Aorta (tissue), 5 donors: ENCODE results near the gene PPFIA2. TPM values are rescaled to one million over a fixed set of nuclear protein-coding genes. Genes with fewer than 3 reads are reported as not detected.

Source experiments
- ATAC-seq: fragments of 200-7000 bp; cut with Tn5 transposase; one replicate; pipeline ENCODE4 v1.9.1; 2022; ENCODE audit warnings: moderate library complexity; ENCODE audit not compliant: low FRiP score
- DNase-seq, 2 donors: peaks; one replicate each; pipeline ENCODE4 v3.0.0-alpha.2; 2020
- H3K27ac ChIP-seq, 2 donors: one replicate each; pipeline ENCODE4 v1.5.1; 2013; ENCODE audit warnings: low read length in 2 of 2, mild to moderate bottlenecking in 2 of 2, moderate library complexity in 2 of 2, control low read depth in 1 of 2, inconsistent platforms in 1 of 2, low read depth in 1 of 2
- H3K27me3 ChIP-seq, 2 donors: one replicate each; pipeline ENCODE4 v1.6.1; 2013; ENCODE audit warnings: control low read depth in 1 of 2, low read length in 1 of 2, mild to moderate bottlenecking in 1 of 2, moderate library complexity in 1 of 2; ENCODE audit not compliant: insufficient read depth in 2 of 2, control insufficient read depth in 1 of 2
- H3K36me3 ChIP-seq, 2 donors: one replicate each; pipeline ENCODE4 v1.6.1; 2013; ENCODE audit warnings: control low read depth in 1 of 2, low read length in 1 of 2, mild to moderate bottlenecking in 1 of 2; ENCODE audit not compliant: insufficient read depth in 2 of 2, control insufficient read depth in 1 of 2
- H3K4me1 ChIP-seq, 2 donors: one replicate each; pipeline ENCODE4 v1.6.1; 2013; ENCODE audit warnings: low read length in 2 of 2, control low read depth in 1 of 2, mild to moderate bottlenecking in 1 of 2, moderate library complexity in 1 of 2; ENCODE audit not compliant: insufficient read depth in 2 of 2, control insufficient read depth in 1 of 2
- H3K4me3 ChIP-seq, 2 donors: one replicate each; pipeline ENCODE4 v1.5.1; 2013; ENCODE audit warnings: low read length in 2 of 2, control low read depth in 1 of 2, mild to moderate bottlenecking in 1 of 2
- H3K9me3 ChIP-seq: one replicate; pipeline ENCODE4 v1.6.1; 2013; ENCODE audit warnings: mild to moderate bottlenecking, low read length; ENCODE audit not compliant: control insufficient read depth
- WGBS, 2 donors: extraction: QIAGEN DNeasy Blood & Tissue Kit; methylation state at CpG; one replicate each; pipeline ENCODE4 v1.1.7; 2013; 5-methylcytosine and 5-hydroxymethylcytosine counted together
- intact Hi-C, 2 donors: fragments of 100-400 bp; cut with DNase I; formaldehyde crosslinking; loops; one replicate each; pipeline versions ENCODE4 v1.14.2 to v1.15.0; 2022
- polyA plus RNA-seq, 2 donors: library from polyadenylated mRNA; stranded (reverse); fragments of 200-250 nt; gene quantifications; one replicate each; pipeline ENCODE4 v1.2.3, GENCODE V29; 2013
- total RNA-seq, 2 donors: library from RNA; stranded (reverse); fragmentation: NEBNext Ultra II Directional; extraction: Animal tissue kit (Norgen Biotek cat#: 25700); gene quantifications; one replicate each; pipeline ENCODE4 v1.2.1, GENCODE V29; 2021
- donor health status: healthy with polysubstance abuse.
- donor health status: Bipolar disorder and iron deficiency.
- donor health status: DM: no; HTN: no; CAD: no.
- donor health status: DM: no; HTN: no; CAD: no.
- donor health status: DM: yes; HTN: yes; CAD: no.

PPFIA2 gene
- total and polyA plus RNA-seq, 4 donors, result 5.4 to 46.6 (median 15.7) TPM

DNA sequence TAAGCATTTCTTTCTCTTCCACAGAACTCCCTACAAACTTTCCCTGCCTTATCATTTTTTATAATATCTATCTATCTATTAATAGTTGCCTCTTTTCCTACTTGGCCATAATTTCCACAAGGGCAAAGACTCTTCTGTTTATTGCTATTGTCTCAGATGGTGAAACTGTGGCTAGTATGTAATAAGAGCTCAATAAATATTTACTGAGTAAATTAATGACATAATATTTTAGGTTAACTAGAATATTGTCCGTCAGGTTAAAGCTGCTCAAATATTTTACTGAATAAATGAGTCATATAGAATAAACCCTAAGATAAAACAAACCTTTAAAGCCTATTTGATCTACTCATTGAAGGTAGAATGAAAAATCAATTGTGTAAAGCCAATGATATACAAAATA is 240.5 kb downstream of the PPFIA2 start:
- no peak for DNase-seq
- intact Hi-C loops, result no loop called here
- H3K27me3 ChIP-seq, result no peaks in the 10 kb centered on the region
- no peaks in the 10 kb centered on the region for H3K4me1 ChIP-seq
- H3K9me3 ChIP-seq, result no peaks in the 10 kb centered on the region
- WGBS, 2 donors, result 84 to 85% methylated on average over 1 of the region's 1 CpG
- no peak overlapping the region for H3K4me3 ChIP-seq
- H3K27ac ChIP-seq, result no peak overlapping the region
- no peaks in the 10 kb centered on the region for H3K36me3 ChIP-seq
- no peak for ATAC-seq

DNA sequence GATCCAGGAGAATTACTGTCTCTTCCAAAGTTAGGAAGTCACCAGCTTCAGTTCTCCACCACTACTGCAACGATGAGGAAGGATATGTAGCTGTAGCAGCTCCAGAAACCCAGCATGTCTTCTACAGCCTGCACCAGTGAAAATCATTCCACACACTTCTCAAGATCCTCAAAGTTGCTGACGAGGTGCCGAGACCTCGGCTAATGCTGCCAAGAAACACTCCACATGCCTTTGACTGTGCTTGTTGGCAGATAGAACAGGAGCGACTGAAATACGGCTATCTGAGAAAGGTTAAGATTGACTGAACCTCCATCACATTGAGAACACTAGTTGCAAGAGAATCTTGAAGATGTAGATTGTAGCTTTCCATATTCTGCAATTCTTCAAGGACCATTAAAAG is 241.9 kb downstream of the PPFIA2 start:
- DNase-seq (no peak), ATAC-seq (no peak)
- 18 to 27% methylated on average over 6 of the region's 6 CpGs for WGBS, 2 donors
- H3K36me3 ChIP-seq, result no peaks in the 10 kb centered on the region
- H3K9me3 ChIP-seq, result no peaks in the 10 kb centered on the region
- intact Hi-C loops, result no loop called here
- H3K4me3 ChIP-seq, result no peak overlapping the region
- no peaks in the 10 kb centered on the region for H3K4me1 ChIP-seq
- H3K27ac ChIP-seq, result no peak overlapping the region
- no peaks in the 10 kb centered on the region for H3K27me3 ChIP-seq

DNA sequence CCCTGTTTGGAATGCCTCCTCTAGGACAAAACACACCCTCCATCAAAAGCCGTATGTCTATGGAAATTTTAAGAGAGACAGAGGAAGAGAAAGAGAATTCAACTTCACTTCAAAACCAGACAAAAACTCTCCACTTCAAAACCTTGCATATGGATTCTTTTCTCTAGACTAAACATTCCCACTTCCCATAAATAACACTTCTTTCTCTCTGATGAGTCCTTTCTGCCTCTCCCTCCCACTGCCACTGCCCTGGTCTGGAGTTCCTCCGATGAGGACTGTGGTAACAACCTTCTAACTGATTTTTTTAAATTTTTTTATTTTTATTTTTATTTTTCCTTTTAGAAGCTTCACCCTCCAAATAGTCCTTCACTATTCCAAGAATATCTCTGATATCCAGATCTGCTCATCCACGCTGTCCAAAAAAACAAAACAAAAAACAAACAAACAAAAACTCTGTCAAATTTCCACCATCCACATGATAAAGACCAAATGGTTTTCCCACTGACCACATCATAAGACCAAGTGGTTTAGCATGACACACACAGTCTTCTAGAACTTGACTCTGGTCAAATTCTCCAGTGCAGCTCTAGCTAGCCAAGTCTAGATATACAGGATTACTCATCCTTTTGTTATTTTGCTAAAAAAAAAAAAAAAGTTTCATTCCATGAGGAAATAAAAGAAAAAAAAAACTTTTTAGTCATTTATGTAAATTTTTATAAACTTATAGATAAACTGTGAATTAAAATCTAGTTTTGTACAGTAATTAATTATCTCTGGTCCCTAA is 256.0 kb downstream of the PPFIA2 start:
- DNase-seq (no peak), ATAC-seq (no peak)
- Histone ChIP-seq H3K36me3 (no peaks in the 10 kb centered on the region), H3K9me3 (no peaks in the 10 kb centered on the region), H3K27me3 (no peaks in the 10 kb centered on the region), H3K4me1 (peaks cover 1 to 2% of the 10 kb centered on the region in 2 donors), H3K4me3 (no peak overlapping the region), H3K27ac (no peak overlapping the region)
- 31 to 37% methylated on average over 3 of the region's 3 CpGs for WGBS, 2 donors
- intact Hi-C loops, result no loop called here

DNA sequence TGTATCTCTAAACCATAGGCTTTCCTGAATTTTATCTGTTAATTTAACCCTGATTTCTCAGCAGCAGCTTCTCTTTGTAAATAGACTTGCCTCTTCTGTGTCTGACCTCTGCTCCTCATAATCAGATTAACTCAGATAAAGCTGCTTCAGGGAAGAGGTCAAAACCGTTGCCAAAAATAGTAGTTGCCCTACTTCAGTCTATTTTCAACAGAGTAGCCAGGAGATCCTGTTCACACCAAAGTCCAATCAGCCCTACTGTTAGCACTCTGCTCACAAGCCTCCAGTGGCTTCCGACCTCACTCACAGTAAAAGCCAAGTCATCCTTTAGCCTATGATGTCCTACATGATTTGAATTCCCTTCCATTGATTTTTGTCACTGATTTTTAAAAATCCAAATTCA is 258.4 kb downstream of the PPFIA2 start:
- H3K27me3 ChIP-seq, result no peaks in the 10 kb centered on the region
- DNase-seq (no peak), ATAC-seq (no peak)
- no peaks in the 10 kb centered on the region for H3K9me3 ChIP-seq
- no peaks in the 10 kb centered on the region for H3K36me3 ChIP-seq
- H3K27ac ChIP-seq, result no peak overlapping the region
- peaks cover 1 to 2% of the 10 kb centered on the region in 2 donors for H3K4me1 ChIP-seq
- WGBS, 2 donors, result 64 to 70% methylated on average over 2 of the region's 2 CpGs
- intact Hi-C loops, result no loop called here
- no peak overlapping the region for H3K4me3 ChIP-seq

DNA sequence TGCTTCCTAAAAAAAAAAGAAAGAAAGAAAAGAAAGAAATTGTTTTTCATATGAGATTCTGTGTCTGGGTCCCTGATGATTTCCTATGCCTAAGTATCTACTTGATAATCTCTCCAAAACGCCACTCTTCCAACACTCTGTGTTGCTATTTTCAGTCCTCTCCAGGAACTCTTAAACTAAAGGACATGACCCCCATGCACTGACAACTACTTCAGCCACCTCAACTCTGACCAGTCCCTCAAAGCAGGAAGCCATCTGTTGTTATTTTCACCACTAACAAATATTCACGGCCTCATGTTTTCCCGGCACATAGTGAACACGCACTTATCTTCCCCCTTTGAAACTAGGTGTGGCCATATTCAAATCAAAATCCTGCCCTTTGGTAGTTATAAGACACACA is 259.3 kb downstream of the PPFIA2 start:
- Histone ChIP-seq H3K4me1 (peaks cover 1 to 2% of the 10 kb centered on the region in 2 donors), H3K4me3 (no peak overlapping the region), H3K27me3 (no peaks in the 10 kb centered on the region), H3K27ac (no peak overlapping the region), H3K36me3 (no peaks in the 10 kb centered on the region), H3K9me3 (no peaks in the 10 kb centered on the region)
- WGBS, 2 donors, result 58 to 64% methylated on average over 4 of the region's 4 CpGs
- intact Hi-C loops, result no loop called here
- DNase-seq (no peak), ATAC-seq (no peak)

DNA sequence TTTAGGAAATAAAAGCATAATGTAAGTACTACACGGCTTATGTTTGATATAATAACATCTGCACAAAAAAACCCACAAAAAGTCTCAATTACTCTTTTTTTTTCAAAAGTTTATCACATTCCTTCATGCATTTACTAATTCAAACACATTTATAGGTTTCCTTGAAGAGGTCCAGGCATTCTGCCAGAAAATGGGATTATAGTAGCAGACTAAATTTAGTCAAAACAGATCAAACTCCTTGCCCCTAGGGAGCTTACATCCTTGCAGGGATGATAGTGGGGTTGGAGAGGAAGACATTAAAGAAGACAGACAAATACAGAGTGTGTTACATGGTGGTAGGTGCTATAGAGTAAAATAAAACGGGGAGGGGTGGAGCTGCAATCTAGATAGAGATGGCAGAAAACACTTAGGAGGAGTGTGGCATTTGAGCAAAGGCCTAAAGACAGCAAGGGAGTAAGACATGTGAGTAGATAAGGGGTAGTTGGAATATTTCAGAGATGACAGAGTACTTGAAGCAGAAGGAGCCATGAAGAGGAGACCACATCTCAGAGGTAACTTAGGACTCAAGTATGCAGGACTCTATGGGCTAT is 266.9 kb downstream of the PPFIA2 start:
- DNase-seq (no peak), ATAC-seq (no peak)
- Histone ChIP-seq H3K27ac (no peak overlapping the region), H3K36me3 (no peaks in the 10 kb centered on the region), H3K4me3 (no peak overlapping the region), H3K9me3 (no peaks in the 10 kb centered on the region), H3K27me3 (no peaks in the 10 kb centered on the region), H3K4me1 (peaks cover 0 to 10% of the 10 kb centered on the region in 2 donors)
- intact Hi-C loops, result no loop called here
- WGBS, 2 donors, result 61 to 68% methylated on average over 2 of the region's 2 CpGs

DNA sequence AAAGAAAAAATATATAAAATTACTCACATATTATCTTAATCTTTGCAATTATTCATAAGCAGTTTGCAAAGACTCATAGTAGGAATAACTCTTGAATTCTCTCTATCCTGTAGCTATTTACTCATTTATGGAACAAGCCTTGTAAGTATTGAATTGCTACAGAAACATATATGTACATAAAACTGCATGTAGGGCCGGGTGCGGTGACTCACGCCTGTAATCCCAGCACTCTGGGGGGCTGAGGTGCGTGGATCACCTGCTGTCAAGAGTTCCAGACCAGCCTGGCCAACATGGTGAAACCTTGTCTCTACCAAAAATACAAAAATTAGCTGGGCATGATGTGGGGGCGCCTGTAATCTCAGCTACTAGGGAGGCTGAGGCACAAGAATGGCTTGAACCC is 286.2 kb downstream of the PPFIA2 start:
- Histone ChIP-seq H3K36me3 (no peaks in the 10 kb centered on the region), H3K4me3 (no peak overlapping the region), H3K27me3 (no peaks in the 10 kb centered on the region), H3K27ac (no peak overlapping the region), H3K4me1 (no peaks in the 10 kb centered on the region), H3K9me3 (no peaks in the 10 kb centered on the region)
- DNase-seq, result no peak
- WGBS, 2 donors, result 93 to 94% methylated on average over 5 of the region's 5 CpGs
- intact Hi-C loops, result no loop called here
- no peak for ATAC-seq

DNA sequence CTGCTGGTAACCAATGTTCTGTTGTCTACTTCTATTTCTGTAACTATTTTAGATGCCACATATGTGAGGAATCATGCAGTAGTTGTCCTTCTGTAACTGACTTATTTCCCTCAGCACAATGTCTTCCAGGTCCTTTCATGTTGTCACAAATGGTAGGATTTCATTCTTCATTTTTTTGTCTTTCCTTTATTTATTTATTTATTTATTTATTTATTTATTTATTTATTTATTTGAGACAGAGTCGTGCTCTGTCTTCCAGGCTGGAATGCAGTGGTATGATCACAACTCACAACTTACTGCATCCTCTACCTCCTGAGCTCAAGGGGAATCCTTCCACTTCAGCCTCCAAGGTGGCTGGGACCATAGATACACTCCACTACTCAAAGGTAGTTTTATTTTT is 288.2 kb downstream of the PPFIA2 start:
- intact Hi-C loops, result no loop called here
- WGBS, 2 donors, result 74 to 85% methylated on average over 1 of the region's 1 CpG
- Histone ChIP-seq H3K4me1 (no peaks in the 10 kb centered on the region), H3K27me3 (no peaks in the 10 kb centered on the region), H3K27ac (no peak overlapping the region), H3K4me3 (no peak overlapping the region), H3K9me3 (no peaks in the 10 kb centered on the region), H3K36me3 (no peaks in the 10 kb centered on the region)
- ATAC-seq (no peak), DNase-seq (no peak)

DNA sequence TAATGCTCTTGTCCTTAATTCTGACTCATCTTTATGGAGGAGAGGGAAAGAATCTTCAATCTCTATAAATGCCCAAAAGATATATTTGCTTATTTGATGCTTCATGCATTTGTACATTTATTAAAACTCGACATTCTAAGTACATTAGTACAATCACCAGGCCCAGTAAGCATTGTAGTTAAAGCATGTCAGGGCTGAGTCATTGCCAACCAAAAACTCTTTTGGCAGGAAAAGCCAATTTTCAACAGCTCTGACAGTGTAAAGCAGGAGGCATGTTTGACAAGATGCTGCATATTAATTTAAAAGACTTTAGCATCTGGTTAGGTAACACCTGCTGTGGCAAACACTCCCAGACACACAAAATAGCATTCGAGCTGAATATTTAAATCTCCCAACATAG is 290.9 kb downstream of the PPFIA2 start:
- no peaks in the 10 kb centered on the region for H3K27me3 ChIP-seq
- H3K27ac ChIP-seq, result no peak overlapping the region
- 25 to 26% methylated on average over 2 of the region's 2 CpGs for WGBS, 2 donors
- no peak overlapping the region for H3K4me3 ChIP-seq
- no peak for ATAC-seq
- no peaks in the 10 kb centered on the region for H3K9me3 ChIP-seq
- DNase-seq, result no peak
- H3K4me1 ChIP-seq, result no peaks in the 10 kb centered on the region
- intact Hi-C loops, result no loop called here
- no peaks in the 10 kb centered on the region for H3K36me3 ChIP-seq
